Chondrocyte (in vitro differentiated cells): ENCODE measurements around the gene SNX30. TPM values are rescaled to one million over a fixed set of nuclear protein-coding genes. Genes with fewer than 3 reads are reported as not detected.

Experiments
- DNase-seq: peaks from one replicate; pipeline ENCODE4 v3.0.0; 2021; ENCODE audit warnings: mixed read lengths, low spot score
- H3K27ac Mint-ChIP-seq: one replicate; pipeline ENCODE4 v1.8.0; 2021; ENCODE audit warnings: mild to moderate bottlenecking, moderate library complexity, mixed read lengths; ENCODE audit not compliant: unreplicated experiment
- H3K27me3 Mint-ChIP-seq: 2 replicates; pipeline ENCODE4 v1.8.0; 2021; ENCODE audit warnings: low read depth, mixed read lengths
- H3K36me3 Mint-ChIP-seq: 2 replicates; pipeline ENCODE4 v1.8.0; 2021; ENCODE audit warnings: low read depth, mixed read lengths
- H3K4me1 Mint-ChIP-seq: 2 replicates; pipeline ENCODE4 v1.8.0; 2021; ENCODE audit warnings: low read depth, mild to moderate bottlenecking, mixed read lengths
- H3K4me3 Mint-ChIP-seq: one replicate; pipeline ENCODE4 v1.8.0; 2021; ENCODE audit warnings: mild to moderate bottlenecking, moderate library complexity, mixed read lengths; ENCODE audit not compliant: unreplicated experiment
- H3K9me3 Mint-ChIP-seq: 2 replicates; pipeline ENCODE4 v1.8.0; 2021; ENCODE audit warnings: low read depth, mixed read lengths
- CTCF ChIP-seq: fragments of 200-600 bp; sonication (generic); IDR thresholded peaks from 2 replicates; pipeline ENCODE4 v1.5.0; 2021; ENCODE audit warnings: antibody characterized with exemption, mild to moderate bottlenecking, moderate library complexity
- total RNA-seq: library from RNA; stranded (reverse); gene quantifications from 3 replicates; pipeline ENCODE4 v1.2.1, GENCODE V29; 2021

The SNX30 gene
- total RNA-seq, 1 donor from 2014 or later, result 19.9 TPM

GRCh38 chr9:112894699-112895098, 144.1 kb downstream of the SNX30 start:
- Mint-ChIP-seq H3K9me3 (peaks cover 5% of the 10 kb centered on the region), H3K4me1 (peaks cover 11% of the 10 kb centered on the region), H3K27me3 (peaks cover 18% of the 10 kb centered on the region), H3K27ac (no peak overlapping the region), H3K4me3 (no peak overlapping the region), H3K36me3 (no peaks in the 10 kb centered on the region)
- DNase-seq, result no peak
- no peak for TF ChIP-seq CTCF

GRCh38 chr9:112896131-112896530, 145.6 kb downstream of the SNX30 start:
- no peak overlapping the region for H3K27ac Mint-ChIP-seq
- H3K9me3 Mint-ChIP-seq, result peaks cover 5% of the 10 kb centered on the region
- no peak for DNase-seq
- no peaks in the 10 kb centered on the region for H3K36me3 Mint-ChIP-seq
- no peak for TF ChIP-seq CTCF
- H3K4me3 Mint-ChIP-seq, result no peak overlapping the region
- H3K27me3 Mint-ChIP-seq, result peaks cover 12% of the 10 kb centered on the region
- H3K4me1 Mint-ChIP-seq, result no peaks in the 10 kb centered on the region

- no peak for DNase-seq
- no peak for TF ChIP-seq CTCF
- H3K4me3 Mint-ChIP-seq, result no peak overlapping the region
- no peak overlapping the region for H3K27ac Mint-ChIP-seq
- H3K4me1 Mint-ChIP-seq, result peaks cover 7% of the 10 kb centered on the region
- peaks cover 14% of the 10 kb centered on the region for H3K27me3 Mint-ChIP-seq
- H3K9me3 Mint-ChIP-seq, result peaks cover 5% of the 10 kb centered on the region
- H3K36me3 Mint-ChIP-seq, result no peaks in the 10 kb centered on the region
These were observed 148.3 kb downstream of the SNX30 start for GRCh38 chr9:112898872-112899311.

- Mint-ChIP-seq H3K4me1 (peaks cover 7% of the 10 kb centered on the region), H3K9me3 (peaks cover 5% of the 10 kb centered on the region), H3K27ac (no peak overlapping the region), H3K36me3 (no peaks in the 10 kb centered on the region), H3K27me3 (peaks cover 14% of the 10 kb centered on the region), H3K4me3 (no peak overlapping the region)
- no peak for DNase-seq
- TF ChIP-seq CTCF, result no peak
These were observed 149.9 kb downstream of the SNX30 start for GRCh38 chr9:112900488-112900887.

GRCh38 chr9:112900901-112901300, 150.3 kb downstream of the SNX30 start:
- H3K4me3 Mint-ChIP-seq, result no peak overlapping the region
- H3K27me3 Mint-ChIP-seq, result peaks cover 14% of the 10 kb centered on the region
- H3K9me3 Mint-ChIP-seq, result peaks cover 4% of the 10 kb centered on the region
- peaks cover 7% of the 10 kb centered on the region for H3K4me1 Mint-ChIP-seq
- H3K36me3 Mint-ChIP-seq, result no peaks in the 10 kb centered on the region
- TF ChIP-seq CTCF, result no peak
- H3K27ac Mint-ChIP-seq, result no peak overlapping the region
- DNase-seq, result no peak
